NCI-H82 (cell line): ENCODE results near the gene GDF15.
A peak's percentile ranks its signal among the peaks of the same experiment; 100 is the strongest.

Source experiments
- DNase-seq: peaks from one replicate; lab custom pipeline; 2025; lab: John Stamatoyannopoulos, UW

GDF15 gene

GRCh38 chr19:18431351-18432197 lies 45.6 kb downstream of the GDF15 start:
- no peak for DNase-seq

GRCh38 chr19:18432275-18433014 lies 46.5 kb downstream of the GDF15 start:
- DNase-seq, result no peak

GRCh38 chr19:18433015-18433691 lies 47.2 kb downstream of the GDF15 start:
- no peak for DNase-seq

- DNase-seq, result no peak
Observed at GRCh38 chr19:18433735-18434398, 47.9 kb downstream of the GDF15 start.

- no peak for DNase-seq
Observed at GRCh38 chr19:18434411-18435175, 48.6 kb downstream of the GDF15 start.

- no peak for DNase-seq
Observed at GRCh38 chr19:18435178-18435841, 49.4 kb downstream of the GDF15 start.

GRCh38 chr19:18435842-18436670 lies 50.1 kb downstream of the GDF15 start:
- no peak for DNase-seq

- DNase-seq, result peak; percentile 99
Observed at GRCh38 chr19:18436671-18437490, 50.9 kb downstream of the GDF15 start.

- peak; percentile 92 for DNase-seq
Observed at GRCh38 chr19:18437491-18438330, 51.8 kb downstream of the GDF15 start, which contains the start of gene ISYNA1. Gene ISYNA1, minus strand, starts transcription at chr19:18438133. Its CDS starts 154 bp downstream, at chr19:18437979.

- DNase-seq, result no peak
Observed at GRCh38 chr19:18438331-18439024, 52.5 kb downstream of the GDF15 start.
